Esophagus muscularis mucosa (tissue), 4 donors: Measurements from ENCODE around the gene CNKSR2. TPM values are rescaled to one million over a fixed set of nuclear protein-coding genes. Genes with fewer than 3 reads are reported as not detected.
A peak's percentile ranks its signal among the peaks of the same experiment; 100 is the strongest.

Experiments
- DNase-seq: peaks from one replicate; pipeline ENCODE4 v3.0.0-alpha.2; 2017; ENCODE audit errors: extremely low spot score
- H3K27ac ChIP-seq, 4 donors: fragments of 200-600 bp; sonication (generic); replicated peaks in 1 of 4; 1 replicate in 3 of 4; 2 replicates in 1 of 4; pipeline ENCODE4 v1.5.1; 2016 to 2019; ENCODE audit warnings: mild to moderate bottlenecking in 1 of 4
- H3K27me3 ChIP-seq, 4 donors: fragments of 200-600 bp; sonication (generic); one replicate each; pipeline versions ENCODE4 v1.5.1 to v1.6.0; 2016 to 2019
- H3K36me3 ChIP-seq, 4 donors: fragments of 200-600 bp; sonication (generic); one replicate each; pipeline ENCODE4 v1.5.1; 2016 to 2019
- H3K4me1 ChIP-seq, 4 donors: fragments of 200-600 bp; sonication (generic); one replicate each; pipeline ENCODE4 v1.5.1; 2016 to 2019
- H3K4me3 ChIP-seq, 4 donors: fragments of 200-600 bp; sonication (generic); 1 replicate in 2 of 4; 2 replicates in 2 of 4; pipeline ENCODE4 v1.5.1; 2016 to 2019; ENCODE audit warnings: mild to moderate bottlenecking in 4 of 4, moderate library complexity in 1 of 4
- H3K9me3 ChIP-seq, 4 donors: fragments of 200-600 bp; sonication (generic); 1 replicate in 3 of 4; 2 replicates in 1 of 4; pipeline ENCODE4 v1.5.1; 2016 to 2019
- CTCF ChIP-seq, 3 experiments: fragments of 200-600 bp in 2 of 3; fragments of 450-650 bp in 1 of 3; sonication (generic) in 2 of 3; IDR thresholded peaks; one replicate each; pipeline ENCODE4 v1.5.1; 2017 to 2019; ENCODE audit warnings: antibody characterized with exemption in 3 of 3, mild to moderate bottlenecking in 2 of 3, moderate library complexity in 1 of 3
- EP300 ChIP-seq: sonication (generic); formaldehyde crosslinking; IDR thresholded peaks from one replicate; pipeline ENCODE4 v1.6.1; 2017; ENCODE audit warnings: antibody characterized with exemption
- POLR2A ChIP-seq: fragments of 450-650 bp; IDR thresholded peaks from one replicate; pipeline ENCODE4 v1.6.1; 2017; ENCODE audit warnings: antibody characterized with exemption, moderate library complexity, mild to moderate bottlenecking, low read depth
- POLR2AphosphoS5 ChIP-seq, 2 donors: sonication (generic); formaldehyde crosslinking; IDR thresholded peaks; one replicate each; pipeline ENCODE4 v1.6.1; 2017; ENCODE audit warnings: antibody characterized with exemption in 2 of 2
- WGBS: methylation state at CpG from one replicate; pipeline ENCODE4 v1.1.5; 2018; 5-methylcytosine and 5-hydroxymethylcytosine counted together
- intact Hi-C: fragments of 100-400 bp; cut with DNase I; formaldehyde crosslinking; loops from one replicate; pipeline ENCODE4 v1.15.1; 2023
- total RNA-seq, 4 donors: library from RNA; depleted of rRNA; stranded (reverse); fragments of >200 nt; gene quantifications; one replicate each; pipeline versions ENCODE4 v1.1.0 to v1.2.1, GENCODE V29; 2016

CNKSR2 gene
- 10 to 100 TPM in 2 of 4 donors, 1 to 10 TPM in 2; 7.4 to 14.1 (median 9.6) TPM for total RNA-seq

- peak within 1 kb of the TSS; percentile 64 to 74 (median 66) for H3K4me3 ChIP-seq
These were observed at the start of gene CNKSR2 for GRCh38 chrX:21374163-21374993. Gene CNKSR2, plus strand, starts transcription at chrX:21374418. Its CDS starts 480 bp downstream, at chrX:21374898.

GRCh38 chrX:21354725-21355124 is 19.5 kb upstream of the CNKSR2 start:
- H3K27me3 ChIP-seq = no peaks in the 10 kb centered on the region
- H3K4me1 ChIP-seq = no peaks in the 10 kb centered on the region
- no peak overlapping the region for H3K27ac ChIP-seq
- WGBS = 76% methylated on average over 4 of the region's 4 CpGs
- H3K9me3 ChIP-seq = peaks cover 0 to 19% (median 2%) of the 10 kb centered on the region in 4 donors
- no peak for TF ChIP-seq POLR2A
- TF ChIP-seq POLR2AphosphoS5 (IDR thresholded peaks at IDR 0.05) = no peak
- no peak for TF ChIP-seq CTCF (IDR thresholded peaks at IDR 0.05)
- no peak for TF ChIP-seq EP300
- DNase-seq = no peak
- H3K36me3 ChIP-seq = no peaks in the 10 kb centered on the region
- intact Hi-C loops = no loop called here
- H3K4me3 ChIP-seq = no peak overlapping the region

More at GRCh38 chrX:21374163-21374993, at the start of gene CNKSR2:
- Histone ChIP-seq H3K4me1 (peaks cover 0 to 10% (median 4%) of the 10 kb centered on the region in 4 donors), H3K9me3 (no peaks in the 10 kb centered on the region), H3K27ac (peak within 1 kb of the TSS; percentile 76 to 81 (median 78)), H3K36me3 (no peaks in the 10 kb centered on the region), H3K27me3 (no peaks in the 10 kb centered on the region)
- TF ChIP-seq POLR2A (no peak), EP300 (no peak), CTCF (IDR thresholded peaks at IDR 0.05) (no peak), POLR2AphosphoS5 (IDR thresholded peaks at IDR 0.05) (peak in 1 of 2 donors; percentile 49)
- intact Hi-C loops = no loop called here
- DNase-seq = no peak
- 43% methylated on average over 34 of the region's 94 CpGs for WGBS

- H3K4me1 ChIP-seq = no peaks in the 10 kb centered on the region
- peaks cover 0 to 11% (median 0%) of the 10 kb centered on the region in 4 donors for H3K9me3 ChIP-seq
- no peaks in the 10 kb centered on the region for H3K27me3 ChIP-seq
- no peak for DNase-seq
- H3K4me3 ChIP-seq = no peak overlapping the region
- intact Hi-C loops = no loop called here
- H3K36me3 ChIP-seq = no peaks in the 10 kb centered on the region
- TF ChIP-seq CTCF (IDR thresholded peaks at IDR 0.05) (no peak), POLR2A (no peak), EP300 (no peak), POLR2AphosphoS5 (IDR thresholded peaks at IDR 0.05) (no peak)
- H3K27ac ChIP-seq = no peak overlapping the region
- 46% methylated on average over 2 of the region's 2 CpGs for WGBS
These were observed 18.4 kb upstream of the CNKSR2 start for GRCh38 chrX:21355831-21356230.

GRCh38 chrX:21369613-21370012 is 4.6 kb upstream of the CNKSR2 start:
- no peaks in the 10 kb centered on the region for H3K36me3 ChIP-seq
- H3K27me3 ChIP-seq = no peaks in the 10 kb centered on the region
- TF ChIP-seq POLR2AphosphoS5 (IDR thresholded peaks at IDR 0.05) (no peak), CTCF (IDR thresholded peaks at IDR 0.05) (no peak)
- no peak overlapping the region for H3K4me3 ChIP-seq
- peaks cover 0 to 3% (median 0%) of the 10 kb centered on the region in 4 donors for H3K4me1 ChIP-seq
- no peak for DNase-seq
- intact Hi-C loops = no loop called here
- no peaks in the 10 kb centered on the region for H3K9me3 ChIP-seq
- no peak overlapping the region for H3K27ac ChIP-seq
- 60% methylated on average over 2 of the region's 2 CpGs for WGBS
